Activated T-cell treated with anti-CD3 and anti-CD28 coated beads, Interleukin-2, amount 50 U/mL, for 24 hours (primary cell): Measurements from ENCODE around the gene PIGX.

Source experiments
- DNase-seq: peaks from one replicate; pipeline ENCODE4 v3.0.0-alpha.2; 2020
- H3K27ac Mint-ChIP-seq: 2 replicates; pipeline ENCODE4 v1.8.0; 2020; ENCODE audit warnings: mild to moderate bottlenecking, mixed read lengths
- H3K27me3 Mint-ChIP-seq: 2 replicates; pipeline ENCODE4 v1.8.0; 2020; ENCODE audit warnings: mixed read lengths
- H3K36me3 Mint-ChIP-seq: 2 replicates; pipeline ENCODE4 v1.8.0; 2020; ENCODE audit warnings: low read depth, mixed read lengths
- H3K4me1 Mint-ChIP-seq: 2 replicates; pipeline ENCODE4 v1.8.0; 2020; ENCODE audit warnings: low read depth, mixed read lengths
- H3K4me3 Mint-ChIP-seq: 2 replicates; pipeline ENCODE4 v1.8.0; 2020; ENCODE audit warnings: mild to moderate bottlenecking, moderate library complexity, mixed read lengths
- H3K9me3 Mint-ChIP-seq: 2 replicates; pipeline ENCODE4 v1.8.0; 2020; ENCODE audit warnings: mixed read lengths

Gene PIGX

DNA sequence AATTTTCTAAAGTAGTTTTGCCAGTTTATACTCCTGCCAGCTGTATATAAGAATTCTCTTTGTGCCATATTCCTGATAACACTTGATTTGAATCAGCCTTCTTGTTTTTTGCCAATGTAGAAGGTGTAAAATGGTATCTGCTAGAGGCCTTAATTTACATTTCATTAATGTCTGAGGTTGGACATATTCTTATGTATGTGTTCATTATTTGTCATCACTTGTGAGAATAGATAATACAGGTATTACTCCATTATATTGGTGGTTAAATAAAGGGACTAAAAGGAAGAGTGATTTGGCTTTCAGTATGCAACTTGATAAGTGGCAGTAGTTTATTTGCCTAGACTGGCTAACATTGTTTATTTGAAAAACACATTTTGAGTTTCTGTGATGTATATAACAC is 53.3 kb downstream of the PIGX start:
- DNase-seq, result no peak
- H3K36me3 Mint-ChIP-seq, result peaks cover 46% of the 10 kb centered on the region
- H3K27me3 Mint-ChIP-seq, result no peaks in the 10 kb centered on the region
- H3K4me3 Mint-ChIP-seq, result no peak overlapping the region
- H3K27ac Mint-ChIP-seq, result no peak overlapping the region
- H3K4me1 Mint-ChIP-seq, result peaks cover 34% of the 10 kb centered on the region
- H3K9me3 Mint-ChIP-seq, result peaks cover 3% of the 10 kb centered on the region

DNA sequence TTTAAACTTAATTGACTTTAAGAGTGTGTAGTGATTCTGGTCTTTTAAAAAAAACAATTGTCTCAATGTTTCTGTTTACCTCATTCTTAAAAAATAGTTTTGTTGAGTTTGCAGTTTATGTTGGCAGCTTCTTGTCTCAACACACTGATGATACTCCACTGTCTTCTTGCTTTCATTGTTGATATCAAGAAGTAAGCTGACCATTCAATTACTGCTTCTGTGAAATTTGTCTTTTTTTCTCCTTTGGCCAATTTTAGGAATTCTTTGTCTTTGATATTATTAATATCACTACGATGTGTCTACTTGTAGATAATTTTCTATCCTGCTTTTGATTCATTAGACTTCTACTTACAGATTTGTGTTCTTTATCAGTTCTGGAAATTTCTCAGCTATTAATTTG is 58.9 kb downstream of the PIGX start:
- Mint-ChIP-seq H3K4me1 (peaks cover 63% of the 10 kb centered on the region), H3K4me3 (no peak overlapping the region), H3K9me3 (no peaks in the 10 kb centered on the region)

DNA sequence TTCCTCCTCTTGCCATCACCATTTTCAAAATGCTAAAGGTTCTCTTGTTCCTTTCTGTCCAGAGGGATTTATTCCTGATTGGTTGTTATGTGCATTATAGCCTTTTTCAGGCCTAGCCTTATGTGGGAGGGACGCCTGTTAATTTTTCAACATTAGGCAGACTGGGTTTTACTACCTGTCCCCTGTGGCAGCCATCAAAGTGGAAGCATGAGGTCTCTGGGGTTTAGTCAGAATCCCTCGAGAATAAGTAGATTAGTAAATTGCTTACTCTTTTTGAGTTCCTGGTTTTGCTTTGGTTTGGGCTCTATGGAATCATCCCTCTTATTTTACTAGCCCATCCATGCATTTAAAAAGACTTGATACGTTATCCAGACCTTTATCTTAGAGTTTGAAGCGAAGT is 59.9 kb downstream of the PIGX start:
- no peaks in the 10 kb centered on the region for H3K9me3 Mint-ChIP-seq
- DNase-seq, result no peak
- peaks cover 66% of the 10 kb centered on the region for H3K4me1 Mint-ChIP-seq
- no peak overlapping the region for H3K4me3 Mint-ChIP-seq
- H3K27ac Mint-ChIP-seq, result peak overlapping the region; percentile 14
- peaks cover 41% of the 10 kb centered on the region for H3K36me3 Mint-ChIP-seq
- H3K27me3 Mint-ChIP-seq, result no peaks in the 10 kb centered on the region

More for the DNA sequence above, 58.9 kb downstream of the PIGX start:
- Mint-ChIP-seq H3K27me3 (no peaks in the 10 kb centered on the region), H3K36me3 (peaks cover 39% of the 10 kb centered on the region), H3K27ac (peak overlapping the region; percentile 67)
- no peak for DNase-seq

DNA sequence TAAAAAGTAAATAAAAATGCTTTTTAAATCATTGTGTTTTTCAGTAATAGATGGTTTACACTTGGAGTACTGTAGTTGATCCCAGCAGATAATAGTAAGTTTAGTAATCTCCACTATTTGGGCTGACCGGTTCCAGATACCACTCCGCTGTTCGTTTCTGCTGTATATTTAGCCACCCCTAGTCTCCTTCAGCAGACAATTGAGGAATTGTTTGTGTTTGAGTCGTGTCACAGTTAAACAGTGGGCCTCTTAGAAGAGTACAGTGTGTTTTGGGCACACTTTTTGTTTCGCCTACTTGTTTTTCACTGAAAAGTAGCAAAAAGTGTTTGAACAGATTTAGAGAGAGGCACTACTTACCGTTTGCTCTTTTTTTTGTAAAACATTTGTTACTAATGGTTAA is 60.7 kb downstream of the PIGX start:
- H3K4me1 Mint-ChIP-seq, result peaks cover 66% of the 10 kb centered on the region
- H3K4me3 Mint-ChIP-seq, result no peak overlapping the region
- no peaks in the 10 kb centered on the region for H3K27me3 Mint-ChIP-seq
- no peaks in the 10 kb centered on the region for H3K9me3 Mint-ChIP-seq
- H3K27ac Mint-ChIP-seq, result peak overlapping the region; percentile 28
- DNase-seq, result no peak
- peaks cover 41% of the 10 kb centered on the region for H3K36me3 Mint-ChIP-seq

DNA sequence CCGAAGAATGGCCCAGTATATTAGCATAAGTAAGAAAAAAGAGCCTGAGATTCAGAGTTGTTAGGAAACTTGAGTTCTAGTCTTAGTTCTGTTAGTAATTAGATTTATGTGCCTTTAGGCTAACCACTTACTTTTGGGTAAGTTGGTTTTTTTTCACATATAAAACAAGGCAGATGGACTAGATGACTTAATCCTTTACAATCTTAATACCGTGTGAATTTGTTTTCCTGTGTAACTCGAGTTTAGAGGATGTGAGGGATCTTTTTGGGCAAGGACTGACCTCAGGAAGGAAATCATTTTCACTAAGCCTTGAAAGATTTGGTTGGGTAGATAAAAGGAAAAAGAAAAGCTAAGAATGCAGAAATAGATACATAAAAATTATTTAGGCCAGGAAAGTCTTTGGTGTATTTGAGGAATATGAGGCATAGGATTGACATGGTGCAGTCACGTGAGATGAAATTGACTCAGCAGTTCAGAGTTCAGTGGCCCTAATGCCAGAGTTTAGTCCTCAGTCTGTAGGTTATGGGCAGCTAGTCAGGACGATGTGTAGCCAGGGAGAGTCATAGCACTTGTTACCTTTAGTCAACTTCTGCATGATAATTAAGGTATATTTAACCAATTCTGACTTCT is 62.1 kb downstream of the PIGX start:
- no peak for DNase-seq
- Mint-ChIP-seq H3K27me3 (no peaks in the 10 kb centered on the region), H3K27ac (peak overlapping the region; percentile 84), H3K9me3 (no peaks in the 10 kb centered on the region), H3K36me3 (peaks cover 46% of the 10 kb centered on the region), H3K4me1 (peaks cover 76% of the 10 kb centered on the region), H3K4me3 (no peak overlapping the region)

DNA sequence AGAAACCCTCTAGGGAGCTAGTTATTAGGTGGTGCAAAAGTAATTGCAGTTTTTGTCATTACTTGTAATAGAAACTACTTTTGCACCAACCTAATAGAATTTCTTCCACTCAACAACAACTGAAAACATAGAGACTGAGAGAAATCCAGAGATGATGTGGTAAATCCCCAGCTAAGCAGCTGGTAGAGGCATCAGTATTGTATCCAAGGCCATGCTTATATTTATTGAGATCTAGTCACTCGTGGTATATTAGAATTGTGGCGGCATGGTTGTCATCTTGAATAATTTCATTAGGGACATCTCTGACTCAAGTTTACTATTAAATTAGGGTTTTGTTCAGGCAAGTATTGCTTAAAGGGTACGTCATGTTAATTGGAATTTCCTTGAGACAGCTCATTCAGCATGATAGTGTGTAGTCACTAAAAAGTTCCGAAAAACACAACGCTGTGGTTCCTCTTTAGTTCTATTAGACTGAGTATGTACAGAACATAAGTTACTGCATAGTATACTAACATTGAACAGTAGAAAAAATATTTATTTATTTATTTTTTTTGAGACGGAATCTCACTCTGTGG is 62.8 kb downstream of the PIGX start:
- Mint-ChIP-seq H3K4me3 (no peak overlapping the region), H3K4me1 (peaks cover 76% of the 10 kb centered on the region), H3K36me3 (peaks cover 52% of the 10 kb centered on the region), H3K9me3 (peaks cover 2% of the 10 kb centered on the region), H3K27ac (peak overlapping the region; percentile 84), H3K27me3 (no peaks in the 10 kb centered on the region)
- DNase-seq, result no peak

DNA sequence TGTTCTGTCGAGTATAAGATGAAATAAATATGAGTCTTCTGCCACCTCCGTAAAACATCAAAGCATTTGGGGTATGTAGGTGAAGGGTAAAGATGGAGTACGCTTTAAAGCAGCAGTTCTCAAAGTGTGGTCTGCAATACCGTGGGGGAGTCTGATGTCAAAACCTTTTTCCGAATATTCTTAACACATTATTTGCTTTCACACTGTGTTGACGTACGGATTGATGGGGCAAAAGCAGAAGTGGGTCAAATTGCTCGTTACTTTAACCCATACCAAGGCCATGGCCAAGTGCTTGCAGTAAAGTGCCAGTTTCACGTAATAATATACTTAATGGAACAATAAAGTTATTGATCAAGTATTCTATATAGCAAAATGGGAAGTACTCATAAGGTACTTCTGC is 63.8 kb downstream of the PIGX start:
- no peak for DNase-seq
- peaks cover 6% of the 10 kb centered on the region for H3K9me3 Mint-ChIP-seq
- no peak overlapping the region for H3K27ac Mint-ChIP-seq
- H3K4me3 Mint-ChIP-seq, result no peak overlapping the region
- no peaks in the 10 kb centered on the region for H3K27me3 Mint-ChIP-seq
- H3K36me3 Mint-ChIP-seq, result peaks cover 56% of the 10 kb centered on the region
- H3K4me1 Mint-ChIP-seq, result peaks cover 76% of the 10 kb centered on the region

DNA sequence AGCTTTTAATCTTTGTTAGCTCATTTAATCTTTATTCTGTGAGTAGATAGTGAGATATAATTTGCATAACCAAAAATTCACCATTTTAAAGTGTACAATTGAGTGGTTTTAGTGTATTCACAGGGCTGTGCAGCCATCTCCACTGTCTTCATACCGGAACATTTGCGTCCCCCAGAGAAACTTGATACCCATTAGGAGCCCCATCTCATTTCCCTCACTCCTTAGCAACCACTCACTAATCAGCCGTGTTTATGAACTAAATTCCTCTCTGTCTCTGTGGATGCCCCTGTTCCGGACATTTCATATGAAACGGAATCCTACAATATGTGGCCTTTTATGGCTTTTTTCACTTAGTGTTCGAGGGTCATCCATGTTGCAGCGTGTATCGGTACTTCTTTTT is 65.7 kb downstream of the PIGX start:
- H3K27ac Mint-ChIP-seq, result no peak overlapping the region
- peaks cover 6% of the 10 kb centered on the region for H3K9me3 Mint-ChIP-seq
- no peaks in the 10 kb centered on the region for H3K27me3 Mint-ChIP-seq
- peaks cover 67% of the 10 kb centered on the region for H3K4me1 Mint-ChIP-seq
- no peak for DNase-seq
- peaks cover 63% of the 10 kb centered on the region for H3K36me3 Mint-ChIP-seq
- H3K4me3 Mint-ChIP-seq, result no peak overlapping the region

DNA sequence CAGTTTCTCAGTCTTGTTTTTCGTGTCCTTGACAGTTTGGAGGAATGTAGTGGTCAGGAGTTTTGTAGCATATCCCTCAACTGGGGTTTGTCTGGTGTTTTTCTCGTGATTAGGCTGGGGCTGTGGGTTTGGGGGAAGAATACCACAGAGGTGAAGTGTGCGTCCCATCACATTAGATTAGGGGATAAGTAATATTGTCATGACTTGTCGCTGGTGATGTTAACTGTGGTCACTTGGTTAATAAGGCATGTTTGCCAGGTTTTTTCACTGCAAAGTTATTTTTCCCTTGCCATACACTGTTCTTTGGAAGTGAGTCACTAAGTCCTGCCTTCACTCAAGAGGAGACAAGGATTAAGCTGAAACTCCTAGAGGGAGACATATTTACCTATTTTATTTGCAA is 66.6 kb downstream of the PIGX start:
- no peak overlapping the region for H3K27ac Mint-ChIP-seq
- H3K36me3 Mint-ChIP-seq, result peaks cover 73% of the 10 kb centered on the region
- DNase-seq, result no peak
- peaks cover 59% of the 10 kb centered on the region for H3K4me1 Mint-ChIP-seq
- H3K27me3 Mint-ChIP-seq, result no peaks in the 10 kb centered on the region
- peaks cover 6% of the 10 kb centered on the region for H3K9me3 Mint-ChIP-seq
- H3K4me3 Mint-ChIP-seq, result no peak overlapping the region

DNA sequence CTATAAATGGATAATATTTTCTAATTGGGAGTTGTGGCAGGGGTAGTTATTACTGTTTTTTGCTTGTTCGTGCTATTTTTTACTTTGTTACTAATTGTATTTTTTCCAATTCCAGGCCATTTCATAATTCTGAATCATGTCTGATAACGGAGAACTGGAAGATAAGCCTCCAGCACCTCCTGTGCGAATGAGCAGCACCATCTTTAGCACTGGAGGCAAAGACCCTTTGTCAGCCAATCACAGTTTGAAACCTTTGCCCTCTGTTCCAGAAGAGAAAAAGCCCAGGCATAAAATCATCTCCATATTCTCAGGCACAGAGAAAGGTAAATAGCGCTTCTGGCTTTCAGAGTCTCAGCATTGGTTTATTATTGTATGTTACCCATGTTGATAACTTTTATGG is 70.3 kb downstream of the PIGX start:
- Mint-ChIP-seq H3K36me3 (peaks cover 83% of the 10 kb centered on the region), H3K27ac (peak overlapping the region; percentile 22)

More for the DNA sequence above, 70.3 kb downstream of the PIGX start:
- Mint-ChIP-seq H3K4me1 (peaks cover 41% of the 10 kb centered on the region), H3K4me3 (no peak overlapping the region), H3K27me3 (no peaks in the 10 kb centered on the region), H3K9me3 (peaks cover 6% of the 10 kb centered on the region)
- DNase-seq, result no peak
